MCF 10A (cell line): ENCODE data around the gene AGPS. TPM values are rescaled to one million over a fixed set of nuclear protein-coding genes. Genes with fewer than 3 reads are reported as not detected.

ENCODE experiments used
- BruUV-seq: library from RNA; stranded (reverse); fragments of 400-500 nt; replicated peaks from 2 replicates; lab custom pipeline; 2021; lab: Mats Ljungman, UMichigan
- CTCF ChIA-PET: fragments of 300-600 bp; sonication (Branson Sonifier 250); formaldehyde crosslinking; extraction: SDS; loops from one replicate; lab custom pipeline; 2021; ENCODE audit warnings: antibody characterized with exemption, inconsistent platforms; lab: Yijun Ruan, JAX
- POLR2A ChIA-PET: fragments of 300-600, 350-650 bp; sonication (Branson Sonifier 250); formaldehyde crosslinking; extraction: SDS; loops from one replicate; lab custom pipeline; 2020; ENCODE audit warnings: antibody characterized with exemption, inconsistent platforms; lab: Yijun Ruan, JAX
- DNase-seq: peaks from one replicate; pipeline ENCODE4 v3.0.0-alpha.2; 2018; ENCODE audit not compliant: unreplicated experiment
- H3K27ac Mint-ChIP-seq: one replicate; pipeline ENCODE4 v1.8.0; 2022; ENCODE audit warnings: mild to moderate bottlenecking, low read depth, mixed read lengths; ENCODE audit not compliant: unreplicated experiment
- H3K27me3 Mint-ChIP-seq: one replicate; pipeline ENCODE4 v1.8.0; 2022; ENCODE audit warnings: mixed read lengths; ENCODE audit not compliant: insufficient read depth, unreplicated experiment
- H3K36me3 Mint-ChIP-seq: one replicate; pipeline ENCODE4 v1.8.0; 2022; ENCODE audit warnings: mild to moderate bottlenecking, moderate library complexity, mixed read lengths; ENCODE audit not compliant: insufficient read depth, unreplicated experiment
- H3K4me1 Mint-ChIP-seq: one replicate; pipeline ENCODE4 v1.8.0; 2022; ENCODE audit warnings: mixed read lengths; ENCODE audit not compliant: insufficient read depth, unreplicated experiment
- H3K4me3 Mint-ChIP-seq: one replicate; pipeline ENCODE4 v1.8.0; 2022; ENCODE audit warnings: mild to moderate bottlenecking, moderate library complexity, mixed read lengths; ENCODE audit not compliant: unreplicated experiment
- H3K9me3 Mint-ChIP-seq: one replicate; pipeline ENCODE4 v1.8.0; 2022; ENCODE audit warnings: mixed read lengths; ENCODE audit not compliant: unreplicated experiment
- intact Hi-C: fragments of 100-400 bp; cut with micrococcal nuclease; formaldehyde crosslinking; loops from 2 replicates; pipeline ENCODE4 v1.14.1; 2022
- total RNA-seq: library from RNA; stranded (reverse); gene quantifications from 2 replicates; pipeline ENCODE4 v1.2.3, GENCODE V29; 2022
- TF ChIP-seq, protein P1 (sequence below): fragments of 200-600 bp; IDR thresholded peaks from one replicate; pipeline ENCODE4 v1.8.0; 2022; ENCODE audit warnings: antibody characterized with exemption, mild to moderate bottlenecking; ENCODE audit not compliant: unreplicated experiment

AGPS gene
- total RNA-seq, 1 experiment from 2014 or later: 49.5 TPM

DNA sequence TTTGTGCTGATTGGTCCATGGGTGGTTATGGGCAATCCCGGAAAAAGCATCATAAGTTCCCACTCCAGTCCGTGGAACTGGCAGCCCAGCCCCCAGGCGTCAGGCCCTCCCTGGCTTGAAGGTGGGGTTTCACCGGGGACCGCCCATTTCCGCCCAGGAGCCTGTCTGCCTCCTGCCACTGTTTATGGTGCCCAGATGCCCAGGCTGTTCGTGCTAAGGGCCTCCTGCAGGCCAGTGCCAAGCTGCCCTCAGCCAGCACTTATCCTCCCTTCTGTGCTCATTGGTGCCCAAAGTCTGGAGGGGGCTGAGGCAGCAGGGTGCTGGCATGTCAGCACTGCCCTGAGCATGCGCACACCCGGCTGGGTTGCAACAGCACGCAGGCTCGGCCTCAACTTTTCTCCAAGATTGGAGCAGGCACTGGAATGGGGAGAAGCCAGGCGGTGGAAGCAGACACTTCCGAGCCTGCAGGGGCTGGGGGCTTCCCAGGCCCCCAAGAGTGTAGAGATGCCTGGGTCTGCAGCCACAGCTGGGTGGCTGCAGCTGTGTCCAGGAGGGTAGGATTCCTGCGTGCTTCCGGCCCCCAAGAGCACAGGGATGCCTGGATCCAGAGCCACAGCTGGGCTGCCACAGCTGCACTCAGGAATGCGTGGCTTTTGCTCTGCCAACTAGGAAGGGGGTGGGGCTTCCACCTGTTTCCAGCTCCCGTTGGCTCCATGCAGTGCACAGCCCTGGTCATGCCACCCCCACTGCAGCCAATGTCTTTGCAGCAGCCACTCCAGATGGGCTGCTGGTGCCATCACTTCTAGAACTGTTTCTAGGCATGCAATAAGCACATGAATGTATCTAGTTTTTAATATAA is 74.0 kb downstream of the AGPS start:
- peaks cover 41% of the 10 kb centered on the region for H3K36me3 Mint-ChIP-seq
- H3K27me3 Mint-ChIP-seq: no peaks in the 10 kb centered on the region

DNA sequence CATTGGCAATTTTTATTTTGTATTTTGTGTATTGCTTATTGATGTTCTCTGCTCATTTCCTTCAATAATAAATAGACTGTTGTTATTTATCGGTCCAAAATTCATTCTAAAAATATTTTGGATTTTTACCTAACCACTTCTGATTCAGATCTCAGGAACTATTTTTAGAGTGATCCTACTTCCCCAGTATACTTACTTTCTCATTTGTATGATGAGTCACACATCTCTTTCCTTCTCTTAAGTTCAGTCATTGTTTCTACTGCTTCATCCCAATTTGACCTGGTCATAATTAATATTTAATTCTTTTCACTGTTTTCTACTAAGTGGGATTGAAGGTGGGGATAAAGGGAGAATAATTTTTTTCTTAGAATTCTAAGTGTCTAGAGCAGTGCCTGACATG is 75.1 kb downstream of the AGPS start:
- peak; percentile 19 for DNase-seq

More for the DNA sequence above, 74.0 kb downstream of the AGPS start:
- H3K4me1 Mint-ChIP-seq: peaks cover 6% of the 10 kb centered on the region
- CTCF ChIA-PET: interaction anchor here (0.6 to 1.8 kb wide), 2 partner anchors 11 to 144 kb away, joined by 3 to 6 read pairs; no protein-coding TSS in a partner anchor
- POLR2A ChIA-PET: interaction anchor here (0.6 to 1.2 kb wide), 3 partner anchors 10 to 1043 kb away, joined by 3 read pairs; no protein-coding TSS in a partner anchor
- TF ChIP-seq, protein P1, sequence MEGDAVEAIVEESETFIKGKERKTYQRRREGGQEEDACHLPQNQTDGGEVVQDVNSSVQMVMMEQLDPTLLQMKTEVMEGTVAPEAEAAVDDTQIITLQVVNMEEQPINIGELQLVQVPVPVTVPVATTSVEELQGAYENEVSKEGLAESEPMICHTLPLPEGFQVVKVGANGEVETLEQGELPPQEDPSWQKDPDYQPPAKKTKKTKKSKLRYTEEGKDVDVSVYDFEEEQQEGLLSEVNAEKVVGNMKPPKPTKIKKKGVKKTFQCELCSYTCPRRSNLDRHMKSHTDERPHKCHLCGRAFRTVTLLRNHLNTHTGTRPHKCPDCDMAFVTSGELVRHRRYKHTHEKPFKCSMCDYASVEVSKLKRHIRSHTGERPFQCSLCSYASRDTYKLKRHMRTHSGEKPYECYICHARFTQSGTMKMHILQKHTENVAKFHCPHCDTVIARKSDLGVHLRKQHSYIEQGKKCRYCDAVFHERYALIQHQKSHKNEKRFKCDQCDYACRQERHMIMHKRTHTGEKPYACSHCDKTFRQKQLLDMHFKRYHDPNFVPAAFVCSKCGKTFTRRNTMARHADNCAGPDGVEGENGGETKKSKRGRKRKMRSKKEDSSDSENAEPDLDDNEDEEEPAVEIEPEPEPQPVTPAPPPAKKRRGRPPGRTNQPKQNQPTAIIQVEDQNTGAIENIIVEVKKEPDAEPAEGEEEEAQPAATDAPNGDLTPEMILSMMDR: no peak
- H3K9me3 Mint-ChIP-seq: peaks cover 7% of the 10 kb centered on the region
- intact Hi-C loops: no loop called here
- no peak overlapping the region for H3K4me3 Mint-ChIP-seq
- no peak for DNase-seq
- no TSS peak for BruUV-seq
- no peak overlapping the region for H3K27ac Mint-ChIP-seq

GRCh38 chr2:177471990-177472389 is 79.4 kb downstream of the AGPS start:
- Mint-ChIP-seq H3K27ac (no peak overlapping the region), H3K36me3 (peaks cover 24% of the 10 kb centered on the region), H3K9me3 (peaks cover 31% of the 10 kb centered on the region), H3K27me3 (no peaks in the 10 kb centered on the region), H3K4me3 (no peak overlapping the region), H3K4me1 (peaks cover 17% of the 10 kb centered on the region)
- intact Hi-C loops: no loop called here
- POLR2A ChIA-PET: no interaction called here
- CTCF ChIA-PET: interaction anchor here (1.2 kb wide), 1 partner anchor 247 kb away, joined by 3 read pairs; no protein-coding TSS in a partner anchor
- TF ChIP-seq, protein P1: no peak
- BruUV-seq: no TSS peak
- DNase-seq: no peak

More for the DNA sequence above, 75.1 kb downstream of the AGPS start:
- CTCF ChIA-PET: no interaction called here
- no TSS peak for BruUV-seq
- Mint-ChIP-seq H3K9me3 (peaks cover 15% of the 10 kb centered on the region), H3K4me3 (no peak overlapping the region), H3K27me3 (no peaks in the 10 kb centered on the region), H3K27ac (peak overlapping the region; percentile 60), H3K36me3 (peaks cover 36% of the 10 kb centered on the region), H3K4me1 (peaks cover 6% of the 10 kb centered on the region)
- intact Hi-C loops: no loop called here
- POLR2A ChIA-PET: interaction anchor here (0.6 kb wide), 1 partner anchor 1197 kb away, joined by 3 read pairs; no protein-coding TSS in a partner anchor
- TF ChIP-seq, protein P1: no peak

GRCh38 chr2:177474301-177474700 is 81.7 kb downstream of the AGPS start:
- POLR2A ChIA-PET: interaction anchor here (0.5 to 1.4 kb wide), 3 partner anchors 30 to 218 kb away, joined by 3 read pairs; no protein-coding TSS in a partner anchor
- CTCF ChIA-PET: interaction anchor here (0.7 to 1.3 kb wide), 2 partner anchors 10 to 251 kb away, joined by 3 to 5 read pairs; no protein-coding TSS in a partner anchor

More at GRCh38 chr2:177474301-177474700, 81.7 kb downstream of the AGPS start:
- TF ChIP-seq, protein P1: no peak
- peaks cover 41% of the 10 kb centered on the region for H3K9me3 Mint-ChIP-seq
- intact Hi-C loops: no loop called here
- DNase-seq: no peak
- no peak overlapping the region for H3K4me3 Mint-ChIP-seq
- peaks cover 32% of the 10 kb centered on the region for H3K36me3 Mint-ChIP-seq
- BruUV-seq: no TSS peak
- no peaks in the 10 kb centered on the region for H3K27me3 Mint-ChIP-seq
- peaks cover 10% of the 10 kb centered on the region for H3K4me1 Mint-ChIP-seq
- H3K27ac Mint-ChIP-seq: peak overlapping the region; percentile 52
